Loucy (cell line): ENCODE results near the gene LPIN1.

ENCODE experiments used
- EZH2phosphoT487 ChIP-seq: fragments of 200-600 bp; IDR thresholded peaks from 2 replicates; pipeline ENCODE4 v1.6.1; 2018; ENCODE audit warnings: antibody characterized with exemption, mild to moderate bottlenecking, moderate library complexity, borderline replicate concordance
- TF ChIP-seq, protein P1 (sequence below): fragments of 200-600 bp; sonication (generic); conservative IDR thresholded peaks from 2 replicates; pipeline ENCODE4 v1.5.1; 2014; ENCODE audit warnings: mild to moderate bottlenecking, antibody characterized with exemption, low read length

DNA sequence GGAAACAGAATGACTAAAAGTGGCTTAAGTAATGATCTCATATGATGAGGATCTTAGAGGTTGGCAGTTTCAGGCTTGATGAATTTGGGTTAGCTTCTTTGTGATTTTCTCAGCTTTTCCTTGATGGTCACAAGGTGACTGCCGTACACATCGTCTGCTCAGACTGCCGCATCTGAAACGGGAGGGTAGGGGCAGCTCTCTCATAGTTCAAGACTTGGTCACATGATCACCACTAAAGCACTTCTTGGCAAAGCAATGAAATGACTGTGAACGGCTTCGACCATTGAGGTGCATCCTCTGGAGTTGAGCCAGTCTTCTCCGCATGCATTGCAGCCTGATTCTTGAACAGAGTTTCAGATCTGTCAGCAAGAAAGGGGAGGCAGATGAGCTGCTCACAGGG is 43.8 kb downstream of the LPIN1 start:
- TF ChIP-seq, protein P1, sequence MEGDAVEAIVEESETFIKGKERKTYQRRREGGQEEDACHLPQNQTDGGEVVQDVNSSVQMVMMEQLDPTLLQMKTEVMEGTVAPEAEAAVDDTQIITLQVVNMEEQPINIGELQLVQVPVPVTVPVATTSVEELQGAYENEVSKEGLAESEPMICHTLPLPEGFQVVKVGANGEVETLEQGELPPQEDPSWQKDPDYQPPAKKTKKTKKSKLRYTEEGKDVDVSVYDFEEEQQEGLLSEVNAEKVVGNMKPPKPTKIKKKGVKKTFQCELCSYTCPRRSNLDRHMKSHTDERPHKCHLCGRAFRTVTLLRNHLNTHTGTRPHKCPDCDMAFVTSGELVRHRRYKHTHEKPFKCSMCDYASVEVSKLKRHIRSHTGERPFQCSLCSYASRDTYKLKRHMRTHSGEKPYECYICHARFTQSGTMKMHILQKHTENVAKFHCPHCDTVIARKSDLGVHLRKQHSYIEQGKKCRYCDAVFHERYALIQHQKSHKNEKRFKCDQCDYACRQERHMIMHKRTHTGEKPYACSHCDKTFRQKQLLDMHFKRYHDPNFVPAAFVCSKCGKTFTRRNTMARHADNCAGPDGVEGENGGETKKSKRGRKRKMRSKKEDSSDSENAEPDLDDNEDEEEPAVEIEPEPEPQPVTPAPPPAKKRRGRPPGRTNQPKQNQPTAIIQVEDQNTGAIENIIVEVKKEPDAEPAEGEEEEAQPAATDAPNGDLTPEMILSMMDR = no peak
- TF ChIP-seq EZH2phosphoT487 = no peak
